Measurements from ENCODE around the gene ZBTB33.

GRCh38 chrX:120271218-120271617 is 20.6 kb downstream of the ZBTB33 start:
- TF ChIP-seq CTCF (IDR thresholded peaks at IDR 0.05) (no peak), EZH2 (IDR thresholded peaks at IDR 0.05) (no peak)
